NCI-H1092 treated with DMSO at 0.1 percent for 48 hours (cell line): ENCODE data around the gene SERPINE2.
"Not testable (repeated sequence)": the region's sequence is repeated elsewhere in the genome, so short reads cannot be mapped to it uniquely, and the experiment has no call there.

Source experiments
- DNase-seq: peaks from one replicate; lab custom pipeline; 2025; lab: John Stamatoyannopoulos, UW

The SERPINE2 gene

GRCh38 chr2:223941579-223942277 lies 97.4 kb downstream of the SERPINE2 start:
- DNase-seq, result no peak

GRCh38 chr2:223939438-223939837 lies 99.6 kb downstream of the SERPINE2 start:
- not testable (repeated sequence) for DNase-seq

GRCh38 chr2:223937535-223937934 lies 101.6 kb downstream of the SERPINE2 start:
- DNase-seq, result no peak

- no peak for DNase-seq
Observed at GRCh38 chr2:223936862-223937326, 102.2 kb downstream of the SERPINE2 start.

GRCh38 chr2:223935459-223936125 lies 103.5 kb downstream of the SERPINE2 start:
- DNase-seq, result no peak

GRCh38 chr2:223934870-223935269 lies 104.2 kb downstream of the SERPINE2 start:
- no peak for DNase-seq

GRCh38 chr2:223932816-223933800 lies 106.0 kb downstream of the SERPINE2 start:
- no peak for DNase-seq

GRCh38 chr2:223930103-223930976 lies 108.7 kb downstream of the SERPINE2 start:
- no peak for DNase-seq

- DNase-seq, result no peak
Observed at GRCh38 chr2:223929571-223930102, 109.4 kb downstream of the SERPINE2 start.

- DNase-seq, result no peak
Observed at GRCh38 chr2:223928113-223929006, 110.7 kb downstream of the SERPINE2 start.

- DNase-seq, result no peak
Observed at GRCh38 chr2:223925106-223925505, 114.0 kb downstream of the SERPINE2 start.
